ENCODE results near the gene ZBTB33. TPM values are rescaled to one million over a fixed set of nuclear protein-coding genes. Genes with fewer than 3 reads are reported as not detected.

ZBTB33 gene
- total and polyA plus RNA-seq, 9 donors = 9.3 to 19.4 (median 14.3) TPM

DNA sequence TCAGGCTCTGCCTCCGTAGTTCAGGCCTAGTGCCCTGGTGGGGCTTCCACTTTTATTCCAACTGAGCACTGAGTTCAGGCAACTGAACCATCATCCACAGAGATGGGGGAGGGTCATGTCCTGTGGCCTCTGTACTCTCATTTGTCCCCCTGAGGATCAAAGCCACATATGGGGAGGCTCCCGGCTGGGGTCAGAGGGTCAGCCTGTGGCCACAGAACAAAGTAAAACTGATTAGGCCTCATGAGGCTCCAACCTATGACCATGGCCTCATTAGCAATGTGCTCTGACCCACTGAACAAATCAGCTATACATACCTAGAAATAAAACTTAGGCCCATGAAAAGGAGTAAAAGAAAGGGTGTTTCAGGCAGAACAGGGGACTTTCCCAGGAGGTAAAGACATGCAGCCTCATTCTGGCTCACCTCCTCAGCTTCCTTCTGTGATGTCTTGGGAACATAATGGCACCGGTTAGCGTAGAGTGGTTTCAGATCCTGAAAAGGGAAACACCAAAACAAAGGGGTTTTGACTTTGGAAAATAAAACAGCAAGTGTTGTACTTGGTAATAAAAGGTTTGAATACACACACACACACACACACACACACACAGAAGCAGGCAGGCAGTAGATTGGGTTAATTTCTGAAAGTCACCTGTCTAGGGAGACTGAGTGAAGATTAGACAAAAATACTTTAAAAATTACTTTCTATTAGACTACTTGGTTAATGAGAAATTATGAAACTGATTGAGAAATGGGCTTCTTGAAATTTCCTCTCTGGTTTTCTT lies 36.3 kb downstream of the ZBTB33 start:
- WGBS (ENCODE audit: insufficient coverage) = 40% methylated on average over 1 of the region's 4 CpGs
- no peak overlapping the region for H3K27ac ChIP-seq (ENCODE audit: low read length)

GRCh38 chrX:120287513-120288112 lies 37.0 kb downstream of the ZBTB33 start:
- WGBS (ENCODE audit: insufficient coverage) = 73% methylated on average over 2 of the region's 3 CpGs
- H3K4me1 ChIP-seq (ENCODE audit: control insufficient read depth, insufficient read depth, low read length) = no peaks in the 10 kb centered on the region
- H3K36me3 ChIP-seq (ENCODE audit: control insufficient read depth, insufficient read depth, low read length) = no peaks in the 10 kb centered on the region
- no peak overlapping the region for H3K27ac ChIP-seq (ENCODE audit: low read length)
- DNase-seq = no peak
- H3K27me3 ChIP-seq (ENCODE audit: control insufficient read depth, insufficient read depth, low read length) = peaks cover 18% of the 10 kb centered on the region
- no peak overlapping the region for H3K4me3 ChIP-seq (ENCODE audit: low read length)
- H3K9me3 ChIP-seq (replicated peaks; ENCODE audit: control insufficient read depth, low read depth, low read length) = no peaks in the 10 kb centered on the region

More for the DNA sequence above, 36.3 kb downstream of the ZBTB33 start:
- no peak overlapping the region for H3K4me3 ChIP-seq (ENCODE audit: low read length)
- no peaks in the 10 kb centered on the region for H3K9me3 ChIP-seq (replicated peaks; ENCODE audit: control insufficient read depth, low read depth, low read length)
- H3K27me3 ChIP-seq (ENCODE audit: control insufficient read depth, insufficient read depth, low read length) = peaks cover 15% of the 10 kb centered on the region
- no peaks in the 10 kb centered on the region for H3K36me3 ChIP-seq (ENCODE audit: control insufficient read depth, insufficient read depth, low read length)
- H3K4me1 ChIP-seq (ENCODE audit: control insufficient read depth, insufficient read depth, low read length) = no peaks in the 10 kb centered on the region
- no peak for DNase-seq

- H3K4me3 ChIP-seq (ENCODE audit: low read length) = no peak overlapping the region
- no peak overlapping the region for H3K27ac ChIP-seq (ENCODE audit: low read length)
- no peaks in the 10 kb centered on the region for H3K36me3 ChIP-seq (ENCODE audit: control insufficient read depth, insufficient read depth, low read length)
Observed at GRCh38 chrX:120290107-120290506, 39.5 kb downstream of the ZBTB33 start.

DNA sequence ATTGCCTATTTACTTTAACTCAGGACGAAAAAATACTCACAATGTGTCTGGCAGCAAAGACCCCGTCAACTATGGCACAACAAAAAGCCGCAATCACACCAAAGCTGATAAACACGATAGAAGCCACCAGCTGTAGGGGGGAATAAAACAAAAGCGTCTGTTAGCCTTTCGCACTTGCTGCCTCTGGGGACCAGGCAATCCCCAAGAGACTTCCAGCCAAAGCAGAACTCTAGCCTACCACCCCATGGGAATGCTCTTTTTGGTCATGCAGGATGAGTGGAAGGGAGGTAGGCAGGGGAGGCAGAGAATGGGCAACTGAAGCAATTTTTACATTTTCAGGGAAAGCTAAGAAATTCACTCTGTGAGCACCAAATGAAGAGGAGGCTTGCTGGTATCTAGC lies 40.6 kb downstream of the ZBTB33 start:
- Histone ChIP-seq H3K4me3 (ENCODE audit: low read length) (no peak overlapping the region), H3K36me3 (ENCODE audit: control insufficient read depth, insufficient read depth, low read length) (no peaks in the 10 kb centered on the region), H3K27me3 (ENCODE audit: control insufficient read depth, insufficient read depth, low read length) (peaks cover 11% of the 10 kb centered on the region), H3K4me1 (ENCODE audit: control insufficient read depth, insufficient read depth, low read length) (no peaks in the 10 kb centered on the region), H3K27ac (ENCODE audit: low read length) (no peak overlapping the region), H3K9me3 (replicated peaks; ENCODE audit: control insufficient read depth, low read depth, low read length) (no peaks in the 10 kb centered on the region)
- DNase-seq = no peak
- 91% methylated on average over 4 of the region's 6 CpGs for WGBS (ENCODE audit: insufficient coverage)

More at GRCh38 chrX:120290107-120290506, 39.5 kb downstream of the ZBTB33 start:
- peaks cover 13% of the 10 kb centered on the region for H3K27me3 ChIP-seq (ENCODE audit: control insufficient read depth, insufficient read depth, low read length)
- H3K9me3 ChIP-seq (replicated peaks; ENCODE audit: control insufficient read depth, low read depth, low read length) = no peaks in the 10 kb centered on the region
- H3K4me1 ChIP-seq (ENCODE audit: control insufficient read depth, insufficient read depth, low read length) = no peaks in the 10 kb centered on the region
- no peak for DNase-seq

GRCh38 chrX:120293015-120293414 lies 42.4 kb downstream of the ZBTB33 start:
- Histone ChIP-seq H3K4me1 (ENCODE audit: control insufficient read depth, insufficient read depth, low read length) (no peaks in the 10 kb centered on the region), H3K9me3 (replicated peaks; ENCODE audit: control insufficient read depth, low read depth, low read length) (no peaks in the 10 kb centered on the region), H3K27ac (ENCODE audit: low read length) (no peak overlapping the region), H3K4me3 (ENCODE audit: low read length) (no peak overlapping the region), H3K27me3 (ENCODE audit: control insufficient read depth, insufficient read depth, low read length) (peaks cover 7% of the 10 kb centered on the region), H3K36me3 (ENCODE audit: control insufficient read depth, insufficient read depth, low read length) (no peaks in the 10 kb centered on the region)
- WGBS (ENCODE audit: insufficient coverage) = 31% methylated on average over 2 of the region's 2 CpGs
- DNase-seq = no peak

GRCh38 chrX:120294651-120295050 lies 44.0 kb downstream of the ZBTB33 start:
- DNase-seq = no peak
- no peak overlapping the region for H3K27ac ChIP-seq (ENCODE audit: low read length)
- H3K4me1 ChIP-seq (ENCODE audit: control insufficient read depth, insufficient read depth, low read length) = no peaks in the 10 kb centered on the region
- H3K9me3 ChIP-seq (replicated peaks; ENCODE audit: control insufficient read depth, low read depth, low read length) = no peaks in the 10 kb centered on the region
- H3K36me3 ChIP-seq (ENCODE audit: control insufficient read depth, insufficient read depth, low read length) = no peaks in the 10 kb centered on the region
- no peak overlapping the region for H3K4me3 ChIP-seq (ENCODE audit: low read length)
- peaks cover 7% of the 10 kb centered on the region for H3K27me3 ChIP-seq (ENCODE audit: control insufficient read depth, insufficient read depth, low read length)

DNA sequence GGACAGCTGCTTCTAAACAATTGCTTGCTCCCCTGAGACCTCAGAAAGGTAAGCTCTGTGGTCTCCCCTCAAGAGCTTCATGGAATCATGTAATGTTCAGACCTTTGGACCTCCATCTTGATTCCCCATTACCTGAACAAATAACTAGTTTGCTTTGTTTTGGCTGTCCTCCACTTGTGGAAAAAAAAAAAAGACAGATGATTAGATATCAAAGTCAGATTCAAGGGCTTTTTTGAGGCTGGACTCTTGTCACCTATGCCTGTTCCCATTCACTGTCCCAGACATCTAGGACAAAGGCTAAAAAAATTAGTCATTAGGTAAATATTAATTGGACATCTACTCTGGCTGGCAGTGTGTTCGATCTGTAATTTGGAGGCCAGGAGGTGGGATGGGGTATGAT lies 47.3 kb downstream of the ZBTB33 start:
- no peaks in the 10 kb centered on the region for H3K36me3 ChIP-seq (ENCODE audit: control insufficient read depth, insufficient read depth, low read length)
- WGBS (ENCODE audit: insufficient coverage) = no CpG with 5 or more reads among the region's 1 CpG
- H3K4me3 ChIP-seq (ENCODE audit: low read length) = no peak overlapping the region
- H3K27ac ChIP-seq (ENCODE audit: low read length) = no peak overlapping the region
- H3K27me3 ChIP-seq (ENCODE audit: control insufficient read depth, insufficient read depth, low read length) = peaks cover 4% of the 10 kb centered on the region
- no peak for DNase-seq
- H3K9me3 ChIP-seq (replicated peaks; ENCODE audit: control insufficient read depth, low read depth, low read length) = no peaks in the 10 kb centered on the region
- no peaks in the 10 kb centered on the region for H3K4me1 ChIP-seq (ENCODE audit: control insufficient read depth, insufficient read depth, low read length)

DNA sequence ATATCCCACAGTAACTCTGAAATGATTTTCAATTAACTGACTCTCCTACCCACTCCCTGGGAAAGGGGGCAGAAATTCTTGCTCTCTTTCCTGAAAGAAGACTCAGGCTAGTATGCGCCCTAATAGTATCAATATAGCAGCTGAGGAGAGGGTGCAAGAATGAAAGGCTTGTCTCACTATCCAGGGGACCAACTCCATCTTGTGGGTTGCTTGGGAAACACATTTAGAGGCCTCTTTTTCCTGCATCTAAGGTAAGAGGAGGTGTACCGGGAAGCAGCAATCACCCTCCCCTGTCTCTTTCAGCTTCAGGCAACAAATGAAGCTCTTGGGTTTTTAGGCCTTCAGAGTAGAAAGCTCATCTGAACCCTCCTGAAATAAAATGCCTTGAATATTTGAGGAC lies 49.3 kb downstream of the ZBTB33 start:
- DNase-seq = no peak
- no CpG with 5 or more reads among the region's 2 CpGs for WGBS (ENCODE audit: insufficient coverage)

DNA sequence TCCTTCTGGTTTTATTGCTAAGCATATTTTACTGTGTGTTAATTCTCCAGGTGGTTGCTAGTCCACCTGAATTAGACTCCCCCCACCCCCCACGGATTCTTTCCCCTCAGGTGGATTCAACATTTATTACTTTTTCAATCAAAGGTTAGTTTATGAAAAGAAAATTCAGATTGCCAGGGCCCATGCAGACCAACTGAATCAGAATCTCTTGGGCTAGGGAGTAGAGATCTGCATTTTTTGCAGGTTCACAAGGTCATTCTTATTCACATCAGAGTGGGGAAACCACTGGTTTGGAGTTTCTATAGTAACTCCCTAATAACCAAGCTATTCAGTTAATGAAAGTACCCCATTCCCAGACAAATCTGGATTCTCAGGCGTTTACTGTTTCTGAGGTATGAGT lies 50.9 kb downstream of the ZBTB33 start:
- Histone ChIP-seq H3K9me3 (replicated peaks; ENCODE audit: control insufficient read depth, low read depth, low read length) (no peaks in the 10 kb centered on the region), H3K4me1 (ENCODE audit: control insufficient read depth, insufficient read depth, low read length) (no peaks in the 10 kb centered on the region), H3K27ac (ENCODE audit: low read length) (no peak overlapping the region), H3K36me3 (ENCODE audit: control insufficient read depth, insufficient read depth, low read length) (no peaks in the 10 kb centered on the region), H3K4me3 (ENCODE audit: low read length) (no peak overlapping the region), H3K27me3 (ENCODE audit: control insufficient read depth, insufficient read depth, low read length) (peaks cover 17% of the 10 kb centered on the region)
- WGBS (ENCODE audit: insufficient coverage) = no CpG with 5 or more reads among the region's 2 CpGs
- DNase-seq = no peak

More for the DNA sequence above, 49.3 kb downstream of the ZBTB33 start:
- no peaks in the 10 kb centered on the region for H3K9me3 ChIP-seq (replicated peaks; ENCODE audit: control insufficient read depth, low read depth, low read length)
- peaks cover 9% of the 10 kb centered on the region for H3K27me3 ChIP-seq (ENCODE audit: control insufficient read depth, insufficient read depth, low read length)
- no peak overlapping the region for H3K4me3 ChIP-seq (ENCODE audit: low read length)
- H3K36me3 ChIP-seq (ENCODE audit: control insufficient read depth, insufficient read depth, low read length) = no peaks in the 10 kb centered on the region
- H3K27ac ChIP-seq (ENCODE audit: low read length) = no peak overlapping the region
- no peaks in the 10 kb centered on the region for H3K4me1 ChIP-seq (ENCODE audit: control insufficient read depth, insufficient read depth, low read length)

- Histone ChIP-seq H3K4me3 (ENCODE audit: low read length) (no peak overlapping the region), H3K27ac (ENCODE audit: low read length) (no peak overlapping the region), H3K36me3 (ENCODE audit: control insufficient read depth, insufficient read depth, low read length) (no peaks in the 10 kb centered on the region), H3K9me3 (replicated peaks; ENCODE audit: control insufficient read depth, low read depth, low read length) (no peaks in the 10 kb centered on the region), H3K4me1 (ENCODE audit: control insufficient read depth, insufficient read depth, low read length) (no peaks in the 10 kb centered on the region), H3K27me3 (ENCODE audit: control insufficient read depth, insufficient read depth, low read length) (peaks cover 22% of the 10 kb centered on the region)
- DNase-seq = no peak
- WGBS (ENCODE audit: insufficient coverage) = 53% methylated on average over 2 of the region's 4 CpGs
Observed at GRCh38 chrX:120301960-120302359, 51.3 kb downstream of the ZBTB33 start.

Data from muscle of leg (tissue), 11 donors.